ENCODE measurements around the gene MIB2.

DNA sequence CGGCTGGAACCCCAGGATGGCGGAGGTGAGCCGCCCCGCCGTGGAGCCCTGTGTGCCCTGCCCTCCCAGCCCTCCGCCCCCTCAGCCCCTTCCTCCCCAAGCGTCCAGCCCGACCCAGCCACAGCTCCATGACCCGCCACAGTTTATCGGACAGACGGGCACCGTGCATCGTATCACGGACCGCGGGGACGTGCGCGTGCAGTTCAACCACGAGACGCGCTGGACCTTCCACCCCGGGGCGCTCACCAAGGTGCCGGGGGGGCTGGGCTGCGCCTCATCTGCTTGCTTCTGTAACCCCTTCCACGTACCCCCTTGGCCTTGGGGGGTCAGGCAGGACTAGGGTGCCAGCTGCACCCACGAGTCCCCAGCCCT, 10.1 kb downstream of the MIB2 start:
- TF ChIP-seq, protein P1, sequence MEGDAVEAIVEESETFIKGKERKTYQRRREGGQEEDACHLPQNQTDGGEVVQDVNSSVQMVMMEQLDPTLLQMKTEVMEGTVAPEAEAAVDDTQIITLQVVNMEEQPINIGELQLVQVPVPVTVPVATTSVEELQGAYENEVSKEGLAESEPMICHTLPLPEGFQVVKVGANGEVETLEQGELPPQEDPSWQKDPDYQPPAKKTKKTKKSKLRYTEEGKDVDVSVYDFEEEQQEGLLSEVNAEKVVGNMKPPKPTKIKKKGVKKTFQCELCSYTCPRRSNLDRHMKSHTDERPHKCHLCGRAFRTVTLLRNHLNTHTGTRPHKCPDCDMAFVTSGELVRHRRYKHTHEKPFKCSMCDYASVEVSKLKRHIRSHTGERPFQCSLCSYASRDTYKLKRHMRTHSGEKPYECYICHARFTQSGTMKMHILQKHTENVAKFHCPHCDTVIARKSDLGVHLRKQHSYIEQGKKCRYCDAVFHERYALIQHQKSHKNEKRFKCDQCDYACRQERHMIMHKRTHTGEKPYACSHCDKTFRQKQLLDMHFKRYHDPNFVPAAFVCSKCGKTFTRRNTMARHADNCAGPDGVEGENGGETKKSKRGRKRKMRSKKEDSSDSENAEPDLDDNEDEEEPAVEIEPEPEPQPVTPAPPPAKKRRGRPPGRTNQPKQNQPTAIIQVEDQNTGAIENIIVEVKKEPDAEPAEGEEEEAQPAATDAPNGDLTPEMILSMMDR (IDR thresholded peaks at IDR 0.05): no peak
- TF ChIP-seq POLR2AphosphoS5 (IDR thresholded peaks at IDR 0.05; ENCODE audit: low read depth, low read length): no peak
- TF ChIP-seq, protein P2, sequence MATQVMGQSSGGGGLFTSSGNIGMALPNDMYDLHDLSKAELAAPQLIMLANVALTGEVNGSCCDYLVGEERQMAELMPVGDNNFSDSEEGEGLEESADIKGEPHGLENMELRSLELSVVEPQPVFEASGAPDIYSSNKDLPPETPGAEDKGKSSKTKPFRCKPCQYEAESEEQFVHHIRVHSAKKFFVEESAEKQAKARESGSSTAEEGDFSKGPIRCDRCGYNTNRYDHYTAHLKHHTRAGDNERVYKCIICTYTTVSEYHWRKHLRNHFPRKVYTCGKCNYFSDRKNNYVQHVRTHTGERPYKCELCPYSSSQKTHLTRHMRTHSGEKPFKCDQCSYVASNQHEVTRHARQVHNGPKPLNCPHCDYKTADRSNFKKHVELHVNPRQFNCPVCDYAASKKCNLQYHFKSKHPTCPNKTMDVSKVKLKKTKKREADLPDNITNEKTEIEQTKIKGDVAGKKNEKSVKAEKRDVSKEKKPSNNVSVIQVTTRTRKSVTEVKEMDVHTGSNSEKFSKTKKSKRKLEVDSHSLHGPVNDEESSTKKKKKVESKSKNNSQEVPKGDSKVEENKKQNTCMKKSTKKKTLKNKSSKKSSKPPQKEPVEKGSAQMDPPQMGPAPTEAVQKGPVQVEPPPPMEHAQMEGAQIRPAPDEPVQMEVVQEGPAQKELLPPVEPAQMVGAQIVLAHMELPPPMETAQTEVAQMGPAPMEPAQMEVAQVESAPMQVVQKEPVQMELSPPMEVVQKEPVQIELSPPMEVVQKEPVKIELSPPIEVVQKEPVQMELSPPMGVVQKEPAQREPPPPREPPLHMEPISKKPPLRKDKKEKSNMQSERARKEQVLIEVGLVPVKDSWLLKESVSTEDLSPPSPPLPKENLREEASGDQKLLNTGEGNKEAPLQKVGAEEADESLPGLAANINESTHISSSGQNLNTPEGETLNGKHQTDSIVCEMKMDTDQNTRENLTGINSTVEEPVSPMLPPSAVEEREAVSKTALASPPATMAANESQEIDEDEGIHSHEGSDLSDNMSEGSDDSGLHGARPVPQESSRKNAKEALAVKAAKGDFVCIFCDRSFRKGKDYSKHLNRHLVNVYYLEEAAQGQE (IDR thresholded peaks at IDR 0.05; ENCODE audit: insufficient read depth in 1 of 2, low read depth in 2 of 2, low read length in 1 of 2): no peak
- no peak for TF ChIP-seq SIN3A (IDR thresholded peaks at IDR 0.05; ENCODE audit: borderline replicate concordance, insufficient read depth, low read depth, low read length)
- TF ChIP-seq TCF7L2 (IDR thresholded peaks at IDR 0.05; ENCODE audit: low read depth, low read length): no peak
